Right renal cortex interstitium (tissue), 3 donors: Measurements from ENCODE around the gene PCDH19. TPM values are rescaled to one million over a fixed set of nuclear protein-coding genes. Genes with fewer than 3 reads are reported as not detected.

ENCODE experiments used
- DNase-seq, 3 donors: peaks; one replicate each; pipeline ENCODE4 v3.0.0-alpha.2; 2013; ENCODE audit warnings: low read depth in 3 of 3, low spot score in 2 of 3
- polyA plus RNA-seq, 3 donors: library from polyadenylated mRNA; unstranded; fragments of 120-200 nt; gene quantifications; one replicate each; pipeline ENCODE4 v1.2.1, GENCODE V29; 2013; ENCODE audit not compliant: insufficient read length in 3 of 3

Gene PCDH19
- polyA plus RNA-seq, 3 donors: 1.9 to 2.6 (median 2.2) TPM

- DNase-seq: no peak
Observed at GRCh38 chrX:100316987-100317386, 93.1 kb downstream of the PCDH19 start.

GRCh38 chrX:100315566-100315965 is 94.5 kb downstream of the PCDH19 start:
- DNase-seq: no peak

- no peak for DNase-seq
Observed at GRCh38 chrX:100299559-100299958, 110.5 kb downstream of the PCDH19 start.

GRCh38 chrX:100297728-100298127 is 112.3 kb downstream of the PCDH19 start:
- no peak for DNase-seq

DNA sequence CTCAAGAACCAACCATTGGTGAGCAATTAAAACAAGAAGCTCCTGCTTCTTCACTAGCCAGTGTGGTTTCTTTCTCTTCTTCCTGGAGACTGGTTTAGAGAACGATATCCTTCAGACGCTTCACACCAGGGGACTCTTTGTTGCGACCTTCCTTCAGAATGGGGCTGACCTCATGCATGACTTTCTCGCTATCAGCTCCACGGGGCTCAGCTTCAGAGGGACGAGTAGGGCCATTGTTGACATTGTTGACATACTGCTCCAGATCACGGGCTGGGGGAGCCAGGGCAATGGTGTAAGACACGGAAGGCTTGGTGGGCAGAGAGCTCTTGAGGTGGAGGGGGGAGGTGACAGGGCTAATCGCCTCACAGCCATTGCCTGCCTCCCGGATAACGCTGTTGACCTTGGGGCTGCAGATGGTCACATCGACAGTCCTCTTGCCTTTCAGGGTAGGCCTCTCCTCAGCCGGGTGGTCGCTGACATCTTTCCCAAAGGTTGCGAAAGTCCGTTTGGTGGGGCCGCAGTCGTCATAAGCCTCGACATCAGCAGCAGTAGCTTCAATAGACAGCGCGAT is 113.8 kb downstream of the PCDH19 start:
- no peak for DNase-seq

DNA sequence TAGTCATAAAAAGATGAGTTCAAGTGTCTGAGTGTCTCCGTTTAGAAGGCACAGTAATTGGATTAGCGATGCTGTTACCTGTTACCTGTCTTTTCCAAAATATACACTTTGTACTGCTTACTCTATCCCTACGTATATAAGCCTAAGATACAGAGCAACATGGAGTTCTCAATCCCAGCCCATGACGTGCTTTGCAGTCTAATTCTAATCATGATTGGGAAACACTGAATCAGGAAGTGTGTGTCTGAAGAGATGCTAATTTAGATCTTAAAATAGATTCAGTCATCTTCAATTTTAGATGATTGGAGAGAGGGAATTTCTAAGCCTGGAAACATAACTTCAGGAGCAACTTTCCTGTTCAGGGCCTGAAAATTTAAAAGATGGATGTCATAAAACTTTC is 115.1 kb downstream of the PCDH19 start:
- no peak for DNase-seq

- DNase-seq: peak in 1 of 3 donors; percentile 16
Observed at GRCh38 chrX:100289066-100289558, 121.0 kb downstream of the PCDH19 start.

DNA sequence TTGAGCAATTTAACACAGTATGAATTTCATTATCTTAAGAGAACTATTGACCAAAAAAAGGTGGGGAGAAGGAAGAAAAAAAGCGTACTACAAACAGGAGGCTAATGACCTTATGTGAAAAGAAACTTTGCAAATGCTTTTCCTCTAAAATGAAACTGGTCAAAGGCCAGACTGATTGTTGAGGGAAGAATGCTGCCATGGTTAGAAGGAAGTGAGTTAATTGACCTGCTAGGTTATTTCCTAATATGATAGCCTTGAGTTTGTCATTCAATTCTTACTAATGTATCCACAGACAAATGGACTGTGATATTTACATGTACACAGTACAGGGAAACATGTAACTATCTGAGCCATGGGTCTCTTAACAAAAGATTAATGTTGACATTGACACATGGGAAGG is 132.8 kb downstream of the PCDH19 start:
- DNase-seq: no peak

- no peak for DNase-seq
Observed at GRCh38 chrX:100274916-100275315, 135.2 kb downstream of the PCDH19 start.

DNA sequence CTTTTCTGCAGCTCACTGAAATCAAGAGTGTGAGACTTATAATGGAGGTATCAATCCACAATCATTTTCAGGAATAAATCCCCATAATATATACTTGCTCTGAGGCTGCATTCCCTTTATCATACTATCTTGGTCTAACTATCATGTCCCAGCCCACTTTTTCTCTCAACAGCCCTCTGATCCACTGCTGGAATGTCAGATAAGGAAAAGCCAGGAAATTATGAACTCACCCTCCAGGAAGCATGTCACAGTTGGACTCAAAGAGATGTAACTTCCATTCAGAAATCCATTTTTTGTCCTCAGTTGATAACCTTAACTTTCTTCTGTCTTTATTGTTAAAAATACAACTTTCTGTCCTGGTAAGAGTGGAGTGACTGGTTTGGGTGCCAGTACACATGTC is 144.9 kb downstream of the PCDH19 start:
- DNase-seq: no peak

- no peak for DNase-seq
Observed at GRCh38 chrX:100264200-100264599, 145.9 kb downstream of the PCDH19 start.

DNA sequence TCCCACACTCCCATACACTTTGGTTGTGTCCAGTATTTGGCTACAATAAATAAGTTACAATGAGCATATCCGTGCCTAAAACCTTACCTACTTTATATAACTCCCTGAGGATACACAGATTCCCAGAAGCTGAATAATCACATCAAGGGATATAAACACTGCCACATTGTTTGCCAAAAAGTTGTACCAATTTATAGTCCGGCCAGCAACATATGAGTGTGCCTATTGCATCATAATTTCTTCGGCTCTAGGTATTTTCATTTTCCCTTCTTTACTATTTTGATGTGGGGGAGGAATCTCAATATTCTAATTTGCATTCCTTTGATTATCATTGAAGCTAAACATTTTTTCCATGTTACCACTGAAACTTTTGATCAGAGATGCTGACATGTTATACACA is 146.4 kb downstream of the PCDH19 start:
- no peak for DNase-seq

- no peak for DNase-seq
Observed at GRCh38 chrX:100248885-100249493, 161.1 kb downstream of the PCDH19 start.

GRCh38 chrX:100247826-100248225 is 162.2 kb downstream of the PCDH19 start:
- no peak for DNase-seq

DNA sequence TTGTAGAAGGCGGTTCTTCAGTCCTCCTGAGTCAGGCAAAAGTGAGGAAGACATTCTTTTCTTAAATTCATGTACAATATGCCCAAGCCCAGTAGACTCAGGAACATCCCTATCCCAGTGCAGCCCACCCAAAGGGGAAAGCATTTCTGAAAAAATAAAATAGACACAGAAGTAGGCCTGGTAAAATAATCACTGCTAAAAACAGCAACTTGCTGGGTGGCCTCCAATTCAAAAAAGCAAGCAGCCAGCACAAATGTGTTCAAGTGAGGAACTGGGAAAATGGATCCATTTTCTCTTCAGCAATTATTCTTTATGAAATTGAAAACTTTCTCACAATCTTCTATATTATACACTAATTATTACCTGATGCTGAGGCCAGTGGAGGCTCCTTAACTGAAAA is 165.4 kb downstream of the PCDH19 start:
- no peak for DNase-seq

Other genes starting within 250 kb of the PCDH19 start
- gene TNMD, start 174.7 kb upstream of the PCDH19 start, polyA plus RNA-seq: 1 to 10 TPM; 3.2 to 3.8 (median 3.4) TPM
- gene TSPAN6, start 226.5 kb upstream of the PCDH19 start, polyA plus RNA-seq: 100 to 1,000 TPM; 169 to 186 (median 173) TPM
- 10 to 100 TPM in 2 of 3 donors, 1 to 10 TPM in 1; 9.9 to 12.0 (median 10.8) TPM for gene SRPX2, start 233.9 kb upstream of the PCDH19 start, polyA plus RNA-seq